HG03432 (cell line): ENCODE data around the gene CEP162.
"Not testable (repeated sequence)": the region's sequence is repeated elsewhere in the genome, so short reads cannot be mapped to it uniquely, and the experiment has no call there.

Experiments
- ATAC-seq: cut with Tn5 transposase; IDR thresholded peaks from one replicate; pipeline ENCODE4 v1.9.1; 2021; ENCODE audit warnings: mild to moderate bottlenecking, moderate library complexity; ENCODE audit not compliant: unreplicated experiment

CEP162 gene

DNA sequence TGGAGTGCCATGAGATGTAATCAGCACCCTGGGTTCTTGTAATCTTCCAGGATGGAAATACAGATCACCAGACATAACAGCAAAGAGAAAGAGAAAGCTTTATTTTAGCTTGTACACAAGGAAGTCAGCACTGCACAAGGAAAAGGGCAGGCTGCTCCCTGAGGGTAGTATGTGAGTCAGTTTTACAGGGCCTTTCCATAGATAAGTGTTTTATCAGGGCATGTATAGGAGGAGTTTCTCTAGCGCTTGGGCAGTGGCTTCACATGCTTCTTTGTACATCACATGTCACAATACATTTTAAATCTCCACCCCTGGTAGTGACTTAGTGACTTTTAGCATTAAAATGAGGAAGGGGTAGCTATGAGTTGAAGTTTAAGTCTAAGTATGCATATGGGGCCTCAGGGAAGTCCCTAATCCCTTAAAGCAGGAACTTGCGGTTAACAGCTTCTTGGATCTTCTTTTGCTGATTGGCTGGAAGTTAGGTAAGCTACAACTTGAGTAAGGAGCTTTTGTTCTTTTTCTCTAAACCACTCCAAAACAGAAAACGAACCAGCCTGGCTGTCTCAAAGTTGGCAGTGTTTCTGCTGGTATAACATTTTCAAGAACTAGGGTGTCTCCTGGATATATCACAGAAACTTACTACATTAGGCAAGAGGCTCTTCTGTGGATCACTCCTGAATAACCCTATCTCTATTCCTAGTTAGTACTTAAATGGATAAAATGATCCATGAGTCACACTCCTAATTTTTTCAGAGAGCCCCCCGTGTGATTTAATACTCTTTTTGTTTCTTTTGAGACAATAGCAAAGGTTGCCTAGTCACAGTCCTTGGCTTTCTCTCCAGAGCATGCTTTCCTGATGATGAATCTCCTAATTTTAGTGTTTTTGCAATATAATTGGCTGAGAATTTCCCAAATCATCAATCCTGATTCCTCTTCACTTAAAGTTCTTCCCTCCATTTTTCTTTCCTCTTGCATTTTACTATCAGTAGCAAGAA, 133.7 kb downstream of the CEP162 start:
- ATAC-seq, result peak; percentile 53

DNA sequence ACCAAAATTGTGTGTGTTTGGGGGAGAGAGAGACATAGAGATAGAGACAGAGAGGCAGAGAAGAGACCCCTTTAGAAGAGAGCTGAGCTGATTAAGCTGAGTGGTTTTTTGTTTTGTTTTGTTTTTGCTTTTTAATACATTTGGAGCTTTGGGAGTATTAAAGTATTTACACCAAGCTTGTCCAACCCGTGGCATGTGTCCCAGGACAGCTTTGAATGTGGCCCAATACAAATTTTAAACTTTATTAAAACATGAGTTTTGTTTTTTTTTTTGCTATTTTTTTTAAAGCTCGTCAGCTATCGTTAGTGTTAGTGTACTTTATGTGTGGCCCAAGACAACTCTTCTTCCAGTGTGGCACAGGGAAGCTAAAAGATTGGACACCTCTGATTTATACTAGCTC, 137.9 kb downstream of the CEP162 start:
- ATAC-seq, result no peak

DNA sequence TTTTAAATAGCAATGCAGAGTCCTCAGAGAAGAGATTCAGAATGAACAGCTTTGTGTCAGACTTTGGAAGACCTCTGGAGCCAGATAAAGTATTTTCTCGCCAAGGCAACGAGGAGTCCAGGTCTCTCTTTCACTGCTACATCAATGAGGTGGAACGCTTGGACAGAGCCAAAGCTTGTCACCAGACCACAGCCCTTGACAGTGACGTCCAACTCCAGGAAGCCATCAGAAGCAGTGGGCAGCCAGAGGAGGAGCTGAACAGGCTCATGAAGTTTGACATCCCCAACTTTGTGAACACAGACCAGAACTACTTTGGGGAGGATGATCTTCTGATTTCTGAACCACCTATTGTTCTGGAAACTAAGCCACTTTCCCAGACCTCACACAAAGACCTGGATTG, 138.4 kb downstream of the CEP162 start:
- no peak for ATAC-seq

DNA sequence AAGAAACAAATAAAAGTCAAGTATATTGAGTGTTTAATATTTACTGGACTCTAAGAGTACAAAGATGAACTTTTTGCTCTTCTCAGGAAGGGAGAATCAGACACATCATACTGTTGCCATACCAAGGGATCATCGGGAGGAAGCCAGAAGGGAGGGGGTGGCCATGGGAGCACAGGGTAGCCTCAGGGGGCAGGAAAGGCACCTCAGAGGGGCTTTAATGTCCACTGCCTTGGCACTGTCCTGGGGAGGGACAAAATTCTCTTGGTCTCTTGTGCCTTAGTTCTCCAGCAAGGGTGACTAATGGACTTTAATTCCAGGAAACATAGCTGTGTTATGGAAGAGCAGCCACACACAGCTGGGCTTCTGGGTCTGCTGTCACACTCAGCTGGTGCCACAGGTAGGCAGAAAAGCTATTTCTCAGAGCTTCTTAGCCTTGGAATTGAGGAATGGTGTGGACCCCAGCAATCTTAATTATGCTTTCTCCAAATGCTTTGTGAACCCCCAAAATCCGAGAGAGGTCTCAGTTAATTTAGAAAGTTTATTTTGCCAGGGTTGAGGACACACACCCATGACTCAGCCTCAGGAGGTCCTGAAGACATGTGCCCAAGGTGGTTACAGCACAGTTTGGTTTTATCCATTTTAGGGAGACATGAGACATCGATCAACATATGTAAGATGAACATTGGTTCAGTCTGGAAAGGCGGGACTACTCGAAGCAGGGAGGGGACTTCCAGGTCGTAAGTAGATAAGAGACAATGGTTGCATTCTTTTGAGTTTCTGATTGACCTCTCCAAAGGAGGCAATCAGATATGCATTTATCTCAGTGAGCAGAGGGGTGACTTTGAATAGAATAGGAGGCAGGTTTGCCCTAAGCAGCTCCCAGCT, 140.7 kb downstream of the CEP162 start:
- no peak for ATAC-seq

DNA sequence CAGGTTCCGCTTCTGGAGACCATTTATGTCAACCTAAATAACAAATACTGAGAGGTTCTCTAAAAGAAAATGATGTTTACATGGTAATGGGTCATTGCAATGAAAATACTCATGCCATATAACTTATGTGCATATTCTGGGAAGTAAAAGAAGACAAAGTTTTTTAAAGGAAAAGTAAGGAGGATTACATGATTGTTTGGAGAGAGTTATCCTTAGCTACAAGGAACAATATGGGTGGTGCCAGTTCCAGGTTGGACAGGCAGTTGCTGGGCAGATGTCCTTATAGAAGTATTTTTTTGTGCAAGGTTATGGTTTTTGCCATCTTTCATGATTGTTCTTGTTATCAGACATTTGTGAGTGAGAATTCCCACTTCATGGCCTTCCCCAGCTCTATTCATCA, 141.4 kb downstream of the CEP162 start:
- ATAC-seq, result no peak

DNA sequence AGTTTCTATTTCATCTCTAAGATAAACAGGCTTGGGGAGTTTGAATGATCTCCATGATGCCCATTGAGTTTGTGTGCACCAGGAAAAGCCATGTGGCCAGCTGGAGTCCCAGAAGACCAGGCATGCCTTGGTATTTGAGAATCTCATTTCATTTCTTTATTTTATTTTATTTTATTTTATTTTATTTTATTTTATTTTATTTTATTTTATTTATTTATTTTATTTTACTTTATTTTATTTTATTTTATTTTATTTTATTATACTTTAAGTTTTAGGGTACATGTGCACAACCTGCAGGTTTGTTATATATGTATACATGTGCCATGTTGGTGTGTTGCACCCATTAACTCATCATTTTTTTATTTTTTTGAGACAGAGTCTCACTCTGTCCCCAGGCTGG, 142.7 kb downstream of the CEP162 start:
- ATAC-seq, result not testable (repeated sequence)

DNA sequence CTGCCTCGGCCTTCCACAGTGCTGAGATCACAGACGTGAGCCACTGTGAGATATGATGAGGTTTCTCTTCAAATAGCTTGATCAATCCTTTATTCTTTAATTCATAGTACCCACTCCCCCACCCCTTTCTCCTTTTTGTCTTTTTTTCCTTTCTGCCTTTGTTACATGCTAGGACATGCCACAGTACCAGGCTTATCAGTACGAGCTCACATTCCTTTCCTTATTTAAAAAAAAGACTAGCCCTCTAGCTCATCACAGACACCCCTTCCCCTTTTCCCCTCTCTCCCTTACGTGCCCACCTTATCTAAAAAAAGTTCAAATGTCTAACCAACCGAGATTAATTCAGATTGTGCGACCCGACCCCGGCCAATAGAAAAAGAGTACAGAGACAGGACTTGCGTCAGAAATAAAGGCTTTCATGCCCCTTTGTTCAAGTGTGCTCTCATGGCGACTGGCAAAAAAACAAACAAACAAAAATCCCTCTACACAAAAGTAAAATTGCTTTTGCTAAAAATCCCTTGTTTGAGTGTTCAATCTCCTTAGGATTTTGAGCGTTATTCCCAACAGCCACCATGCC, 144.7 kb downstream of the CEP162 start:
- ATAC-seq, result no peak

DNA sequence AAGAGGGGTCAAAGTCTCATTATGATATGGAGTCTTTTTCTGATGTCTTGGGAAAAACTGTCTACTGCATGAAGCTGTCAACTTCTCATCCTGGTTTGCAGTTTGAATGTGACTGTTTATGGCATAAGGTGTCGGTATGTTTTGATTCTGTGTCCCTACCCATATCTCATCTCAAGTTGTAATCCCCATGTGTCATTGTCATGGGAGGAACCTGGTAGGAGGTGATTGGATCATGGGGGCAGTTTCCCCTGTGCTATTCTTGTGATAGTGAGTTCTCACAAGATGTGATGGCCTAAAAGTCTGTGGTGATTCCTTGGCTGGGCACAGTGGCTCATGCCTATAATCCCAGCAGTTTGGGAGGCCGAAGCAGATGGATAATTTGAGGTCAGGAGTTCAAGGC, 146.2 kb downstream of the CEP162 start:
- ATAC-seq, result no peak

DNA sequence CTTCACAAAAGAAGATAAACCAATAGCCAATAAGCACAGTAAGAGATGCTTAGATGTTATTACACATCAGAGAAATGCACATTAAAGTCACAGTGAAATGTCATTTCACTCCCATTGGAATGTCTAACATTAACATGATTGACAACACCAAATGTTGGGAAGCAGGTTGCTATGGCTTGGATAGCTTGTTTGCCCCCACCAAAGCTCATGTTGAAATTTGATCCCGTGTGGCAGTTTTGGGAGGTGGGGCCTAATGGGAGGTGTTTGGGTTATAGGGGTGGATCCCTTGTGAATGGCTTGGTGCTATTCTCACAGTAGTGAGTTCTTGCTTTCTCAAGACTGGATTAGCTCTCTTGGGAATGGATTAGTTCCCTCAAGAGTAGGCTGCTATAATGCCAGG, 149.1 kb downstream of the CEP162 start:
- ATAC-seq, result no peak

DNA sequence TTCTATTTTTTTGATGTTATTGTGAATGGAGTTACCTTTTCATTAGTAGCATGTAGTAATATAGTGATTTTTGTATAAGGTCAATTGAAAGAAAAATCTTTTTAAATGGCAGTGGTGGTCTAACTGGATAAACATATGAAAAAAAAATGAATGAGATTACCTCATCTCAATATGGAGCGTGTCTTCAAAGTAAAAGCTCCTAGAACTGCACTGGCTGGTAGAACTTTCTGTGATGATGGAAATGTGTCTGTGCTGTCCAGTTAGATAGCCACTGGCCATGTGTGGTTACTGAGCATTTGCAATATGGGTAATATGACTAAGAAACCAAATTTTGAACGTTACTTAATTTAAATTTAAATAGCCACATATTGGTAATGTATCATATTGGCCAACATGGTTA, 149.8 kb downstream of the CEP162 start:
- no peak for ATAC-seq

DNA sequence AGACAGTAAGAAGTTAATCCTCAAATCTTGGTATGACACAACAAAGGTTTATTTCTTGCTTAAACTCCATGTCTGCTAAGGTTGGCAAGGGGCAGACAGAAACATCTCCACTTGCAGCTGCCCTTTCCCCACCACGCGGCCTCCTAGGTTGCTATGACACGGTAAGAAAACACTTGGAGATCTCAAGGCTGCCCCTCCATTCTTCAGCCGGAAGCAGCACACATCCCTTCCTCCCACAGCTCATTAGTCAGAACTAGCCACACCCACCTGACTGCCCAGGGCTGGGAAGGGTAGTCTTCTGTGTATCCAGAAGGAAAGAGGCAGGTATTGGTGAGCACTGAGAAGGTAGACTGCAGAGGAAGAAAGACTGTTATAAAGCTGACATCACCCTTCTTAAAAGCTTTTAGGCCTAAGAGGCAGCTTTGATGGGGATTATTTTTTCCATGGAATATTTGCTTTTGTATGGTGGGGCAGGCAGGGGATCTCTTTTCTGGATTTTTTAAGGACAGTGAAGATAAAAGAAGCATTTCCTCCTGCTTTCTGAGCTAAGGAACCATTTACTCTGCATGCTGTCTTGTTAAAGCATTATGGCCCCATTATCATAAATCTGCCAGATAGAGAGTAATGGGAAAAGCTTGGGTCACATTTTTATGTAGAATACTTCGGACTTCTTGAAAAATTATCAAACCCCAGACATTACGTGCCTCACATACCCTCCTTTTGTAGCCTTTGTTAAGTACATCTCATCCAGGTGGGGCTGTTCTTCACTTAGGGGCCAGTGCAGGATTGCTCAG, 152.3 kb downstream of the CEP162 start:
- ATAC-seq, result no peak
